Hematopoietic multipotent progenitor cell treated with erythropoietin and hydrocortisone succinate and interleukin-3 and kit ligand, for 17 days (in vitro differentiated cells): ENCODE measurements around the gene IL1F10.

Experiments used
- DNase-seq: peaks from one replicate; pipeline ENCODE4 v3.0.0-alpha.2; 2015; ENCODE audit warnings: low spot score

Gene IL1F10

DNA sequence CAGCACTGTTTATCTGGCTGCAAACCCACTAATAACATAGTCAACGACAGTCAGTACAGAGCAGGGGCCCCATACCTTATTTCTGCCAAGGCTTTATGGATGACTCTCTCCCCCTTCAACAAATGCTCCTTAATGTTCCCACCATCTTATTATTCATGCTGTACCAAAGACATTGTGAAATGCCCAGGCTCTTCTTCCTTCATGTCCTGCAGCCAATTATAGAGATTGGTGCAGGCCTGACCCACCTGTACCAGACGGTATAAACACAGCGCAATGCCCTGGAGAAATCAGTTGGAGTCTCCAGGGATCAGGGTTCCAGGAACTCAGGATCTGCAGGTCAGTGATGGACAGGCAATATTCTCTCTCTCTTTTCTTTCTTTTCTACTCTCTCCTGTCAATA lies at the start of gene IL1F10:
TSS of gene IL1F10 (plus strand) at position 290 of the 400 bp plus-strand sequence. CDS start 4,769 bp downstream, outside the sequence.
- DNase-seq: no peak

- no peak for DNase-seq
These were observed 49.3 kb upstream of the IL1F10 start for GRCh38 chr2:113018509-113018908.

DNA sequence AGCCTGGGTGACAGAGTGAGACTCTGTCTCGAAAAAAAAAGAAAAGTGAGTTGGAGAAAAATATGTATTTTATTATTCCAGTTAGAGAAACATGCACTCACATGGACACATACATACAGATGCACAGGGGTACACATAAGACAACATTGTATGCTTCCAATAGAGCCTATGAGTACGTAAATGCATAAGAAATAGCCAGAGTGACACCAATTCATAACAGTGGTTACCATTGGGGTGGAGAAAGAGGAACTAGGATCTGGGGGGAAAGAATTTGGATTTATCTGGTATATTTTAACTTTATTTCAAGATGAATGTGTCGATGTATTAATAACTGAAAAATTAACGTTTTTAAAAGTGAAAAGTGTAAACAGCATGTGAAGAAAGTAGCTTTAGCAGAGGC lies 46.5 kb upstream of the IL1F10 start:
- no peak for DNase-seq

DNA sequence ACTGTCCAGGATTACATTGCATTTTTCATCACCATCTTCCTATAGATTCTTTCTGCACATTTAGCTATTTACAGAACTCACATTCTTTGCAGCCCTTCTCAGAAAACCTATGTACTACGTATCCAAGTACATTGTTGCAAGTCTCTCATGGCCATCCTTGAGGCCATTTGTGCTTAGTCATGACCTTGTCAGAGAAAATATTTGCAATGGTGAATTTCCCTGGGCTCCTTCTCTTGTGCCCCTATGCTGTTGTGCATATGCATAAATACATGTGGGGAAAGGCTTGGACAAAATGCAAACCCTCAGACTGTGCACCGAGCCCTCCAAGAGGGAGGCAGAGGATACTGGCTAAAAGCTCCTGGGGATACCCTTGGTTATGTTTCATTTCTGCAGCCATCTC lies 43.0 kb upstream of the IL1F10 start:
- no peak for DNase-seq

GRCh38 chr2:113025737-113026136 lies 42.0 kb upstream of the IL1F10 start:
- DNase-seq: no peak

DNA sequence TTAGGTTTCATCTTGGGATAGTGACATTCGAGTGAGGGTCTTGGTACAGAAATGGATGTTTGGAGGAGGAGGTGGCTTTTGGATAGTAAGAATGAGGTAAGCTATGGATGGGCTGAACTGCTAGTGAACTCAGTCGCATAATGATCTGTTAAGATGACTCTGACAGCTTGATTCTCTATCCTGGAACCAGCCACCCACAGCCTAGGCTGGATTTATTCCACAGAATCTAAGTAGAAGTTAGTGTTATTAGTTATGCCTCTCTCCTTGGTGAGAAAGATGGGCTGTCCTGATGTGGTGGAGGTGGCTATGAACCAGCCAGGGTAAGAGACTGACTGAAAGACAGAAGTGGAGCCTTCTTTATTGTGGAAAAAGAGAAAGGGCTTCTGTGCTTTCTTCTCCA lies 40.1 kb upstream of the IL1F10 start:
- DNase-seq: no peak

DNA sequence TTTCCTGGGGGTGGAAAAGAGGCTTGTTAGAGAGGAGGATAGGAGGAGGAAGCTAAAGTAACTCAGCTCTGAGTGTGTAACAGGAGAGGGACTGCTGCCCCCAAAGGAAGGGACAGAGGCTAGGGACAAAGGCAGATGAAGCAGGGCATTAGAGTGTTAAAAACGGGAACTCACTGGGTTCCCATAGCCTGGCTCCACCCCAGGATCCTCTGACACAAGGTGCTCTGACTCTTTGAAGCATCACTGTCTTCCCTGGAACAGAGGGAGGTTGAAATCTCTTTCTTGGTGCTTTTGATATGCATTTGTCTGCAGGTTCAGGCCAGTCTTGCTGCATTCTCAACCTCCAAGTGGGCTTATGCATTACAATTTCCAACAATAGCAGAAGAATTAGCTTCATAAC lies 39.7 kb upstream of the IL1F10 start:
- DNase-seq: no peak

- no peak for DNase-seq
These were observed 35.0 kb upstream of the IL1F10 start for GRCh38 chr2:113032737-113033136.

- no peak for DNase-seq
These were observed 33.8 kb upstream of the IL1F10 start for GRCh38 chr2:113034016-113034415.

- no peak for DNase-seq
These were observed 31.0 kb upstream of the IL1F10 start for GRCh38 chr2:113036763-113037162.

DNA sequence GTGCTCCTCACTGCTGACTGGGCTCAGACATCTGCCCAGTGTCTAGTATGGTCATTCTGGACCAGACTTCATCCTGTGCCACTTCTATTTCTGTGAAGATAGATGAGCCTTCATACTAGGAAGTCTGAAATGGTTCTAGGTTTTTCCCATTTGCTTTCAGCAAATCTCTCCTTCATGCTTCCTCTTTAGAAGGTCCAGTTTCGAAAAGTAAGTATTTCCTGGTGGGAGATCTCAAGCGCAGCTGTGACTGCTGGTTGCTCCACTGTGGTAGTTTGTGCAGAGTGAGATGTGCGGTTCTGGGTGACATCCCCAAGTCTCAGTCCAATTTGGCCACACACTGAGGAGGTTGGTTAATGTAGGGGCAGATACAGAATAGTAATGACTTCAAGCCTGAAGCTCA lies 29.5 kb upstream of the IL1F10 start:
- DNase-seq: no peak

DNA sequence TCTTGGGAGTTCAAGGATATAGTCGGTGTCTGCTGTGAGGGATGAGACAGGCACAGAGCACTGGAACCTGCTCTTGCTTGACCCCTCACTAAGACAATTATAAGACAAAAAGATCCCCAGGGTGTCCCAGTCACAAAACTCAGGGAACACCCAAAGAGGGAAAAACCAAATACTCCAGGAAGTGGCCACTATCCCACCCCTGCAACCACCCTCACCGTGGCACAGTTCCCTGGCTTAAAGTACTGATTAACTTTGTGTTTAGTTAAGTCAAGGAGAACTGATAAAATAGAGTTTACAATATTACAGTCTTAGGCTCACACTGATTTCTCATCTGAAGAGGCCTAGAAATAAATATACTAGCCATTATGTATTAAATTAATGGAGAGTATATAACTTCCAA lies 28.6 kb upstream of the IL1F10 start:
- no peak for DNase-seq

DNA sequence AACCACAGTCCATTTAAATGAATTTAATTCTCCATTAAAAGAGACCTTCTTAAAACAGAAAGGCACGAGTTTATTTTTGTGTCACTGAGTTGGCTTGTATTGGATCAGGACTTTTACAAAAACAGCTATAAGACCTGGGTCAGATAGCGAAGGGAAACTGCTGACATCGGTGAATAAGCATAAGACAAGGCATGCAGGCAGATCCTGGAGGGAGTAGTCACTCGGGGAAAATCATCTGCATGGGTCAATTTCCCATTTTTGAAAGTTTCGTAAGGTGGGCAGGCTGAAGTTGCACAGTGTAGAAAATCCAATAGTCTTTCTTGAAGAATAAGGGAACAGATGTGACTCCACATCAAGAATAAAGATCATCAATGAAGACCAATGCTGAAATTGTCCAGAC lies 28.1 kb upstream of the IL1F10 start:
- DNase-seq: no peak

DNA sequence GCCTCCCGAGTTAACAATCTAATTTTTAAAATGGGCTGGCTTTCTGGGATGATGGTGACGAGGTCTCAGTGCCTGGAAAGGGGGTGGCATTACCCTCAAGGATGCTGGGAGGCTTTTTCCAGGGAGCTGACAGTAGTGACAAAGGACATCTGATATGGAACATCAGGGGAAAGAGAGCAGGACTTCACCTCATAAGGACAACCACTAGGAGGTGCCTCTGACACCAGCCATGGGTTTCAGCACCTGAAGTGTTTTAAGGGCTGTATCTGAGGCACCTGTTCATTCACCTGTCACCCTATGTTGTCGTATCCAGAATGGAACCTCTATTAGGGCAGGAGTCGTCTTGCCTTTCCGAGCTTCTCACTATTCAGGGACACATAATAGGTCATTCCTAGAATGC lies 25.9 kb upstream of the IL1F10 start:
- DNase-seq: no peak

- no peak for DNase-seq
These were observed 21.3 kb upstream of the IL1F10 start for GRCh38 chr2:113046465-113046864.

GRCh38 chr2:113050921-113051895 lies 16.6 kb upstream of the IL1F10 start:
- no peak for DNase-seq

GRCh38 chr2:113052396-113052917 lies 15.3 kb upstream of the IL1F10 start, which contains the start of gene IL36B:
Gene IL36B (minus strand): TSS chr2:113052867.
- DNase-seq: no peak

- DNase-seq: no peak
These were observed 14.1 kb upstream of the IL1F10 start for GRCh38 chr2:113053666-113054065.

- DNase-seq: no peak
These were observed 13.7 kb upstream of the IL1F10 start for GRCh38 chr2:113054066-113054465.

DNA sequence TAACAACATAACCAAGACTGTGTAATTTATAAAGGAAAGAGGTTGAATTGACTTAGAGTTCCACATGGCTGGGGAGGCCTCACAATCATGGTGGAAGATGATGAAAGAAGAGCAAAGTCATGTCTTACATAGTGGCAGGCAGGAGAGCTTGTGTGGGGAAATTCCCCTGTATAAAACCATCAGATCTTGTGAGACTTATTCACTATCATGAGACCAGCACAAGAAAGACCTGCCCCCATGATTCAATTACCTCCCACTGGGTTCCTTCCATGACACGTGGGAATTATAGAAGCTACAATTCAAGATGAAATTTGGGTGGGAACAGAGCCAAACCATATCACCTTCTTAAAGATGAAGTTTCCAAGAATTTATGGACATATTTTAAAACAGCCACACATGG lies 11.2 kb upstream of the IL1F10 start:
- no peak for DNase-seq

DNA sequence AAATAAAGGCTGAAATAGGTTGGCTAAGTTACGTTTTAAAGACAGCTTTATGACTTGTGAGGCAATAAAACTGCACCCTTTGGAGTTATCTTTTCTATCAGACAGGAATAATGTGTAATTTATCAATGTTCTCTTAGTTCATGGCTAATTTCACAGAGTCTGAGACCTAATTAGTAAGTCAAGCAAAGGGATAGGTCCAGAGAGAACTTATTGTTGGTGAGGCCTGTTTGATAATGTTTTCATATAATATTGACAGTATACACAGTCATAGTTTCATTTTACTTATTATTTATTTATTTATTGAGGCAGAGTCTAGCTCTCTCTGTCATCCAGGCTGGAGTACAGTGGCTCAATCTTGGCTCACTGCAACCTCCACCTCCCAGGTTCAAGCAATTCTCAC lies 10.7 kb upstream of the IL1F10 start:
- no peak for DNase-seq

GRCh38 chr2:113058411-113058994 lies 9.3 kb upstream of the IL1F10 start:
- no peak for DNase-seq
